NOMO-1 treated with dmso at 0.1 percent for 144 hours (cell line): Measurements from ENCODE around the gene CRYAA.

Experiments used
- DNase-seq: peaks from one replicate; lab custom pipeline; 2025; ENCODE audit not compliant: unreplicated experiment; lab: John Stamatoyannopoulos, UW

Gene CRYAA

DNA sequence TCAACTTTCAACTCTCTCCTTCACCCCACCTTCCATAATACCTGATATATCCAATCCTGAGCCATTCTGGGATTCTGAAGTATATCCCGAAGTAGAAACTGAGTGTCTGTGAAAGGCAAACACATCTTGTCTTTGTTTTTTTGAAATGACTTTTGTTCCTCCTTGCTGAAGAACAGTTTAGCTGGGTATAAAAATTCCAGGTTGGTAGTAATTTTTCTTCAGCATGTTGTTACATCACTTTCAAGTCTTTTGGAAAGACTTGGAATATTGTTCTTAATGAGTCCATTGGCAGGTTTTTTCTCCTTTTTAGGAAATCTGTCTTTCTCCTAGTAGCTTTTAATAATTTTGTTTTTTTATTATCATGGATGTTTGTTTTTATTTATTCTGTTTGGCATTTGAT is 32.7 kb downstream of the CRYAA start:
- DNase-seq = no peak

DNA sequence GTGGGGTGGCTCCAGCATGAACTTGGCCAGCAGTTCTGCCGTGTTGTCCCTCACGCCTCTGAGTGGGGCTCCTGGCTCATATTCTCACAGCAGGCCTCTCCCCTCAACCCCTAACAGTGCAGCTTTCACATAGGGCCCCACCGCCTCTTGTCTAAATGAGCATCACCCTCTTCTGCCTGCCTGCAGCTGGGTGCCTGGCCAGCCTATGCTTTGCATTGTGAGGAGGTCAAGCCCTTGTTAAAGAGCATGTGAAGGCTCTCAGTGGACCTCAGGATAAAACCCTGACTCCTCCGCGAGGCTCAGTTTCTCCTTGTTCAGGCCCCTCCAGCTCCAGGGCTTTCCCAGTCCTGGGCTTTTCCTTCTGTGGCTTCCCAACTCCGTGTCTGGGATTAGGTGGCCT is 34.8 kb downstream of the CRYAA start:
- no peak for DNase-seq

DNA sequence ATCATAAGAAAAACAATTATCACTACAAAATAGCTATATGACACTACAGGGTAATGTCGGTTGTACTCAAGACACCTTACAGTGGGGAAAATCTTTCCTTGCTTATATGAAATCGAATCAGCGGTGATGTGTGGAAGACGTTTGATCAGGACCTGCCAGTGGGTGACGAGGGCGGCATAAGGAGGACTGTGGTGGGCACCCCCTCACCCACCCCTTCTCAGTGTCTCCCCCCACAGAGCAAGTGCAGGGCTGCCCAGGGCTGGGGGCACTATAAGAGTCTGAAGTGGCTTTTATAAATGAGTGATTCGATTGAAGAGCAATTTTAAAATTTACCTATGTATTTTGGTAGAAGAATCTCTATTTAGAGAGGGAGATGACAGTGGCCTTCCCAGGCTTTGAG is 35.8 kb downstream of the CRYAA start:
- no peak for DNase-seq

DNA sequence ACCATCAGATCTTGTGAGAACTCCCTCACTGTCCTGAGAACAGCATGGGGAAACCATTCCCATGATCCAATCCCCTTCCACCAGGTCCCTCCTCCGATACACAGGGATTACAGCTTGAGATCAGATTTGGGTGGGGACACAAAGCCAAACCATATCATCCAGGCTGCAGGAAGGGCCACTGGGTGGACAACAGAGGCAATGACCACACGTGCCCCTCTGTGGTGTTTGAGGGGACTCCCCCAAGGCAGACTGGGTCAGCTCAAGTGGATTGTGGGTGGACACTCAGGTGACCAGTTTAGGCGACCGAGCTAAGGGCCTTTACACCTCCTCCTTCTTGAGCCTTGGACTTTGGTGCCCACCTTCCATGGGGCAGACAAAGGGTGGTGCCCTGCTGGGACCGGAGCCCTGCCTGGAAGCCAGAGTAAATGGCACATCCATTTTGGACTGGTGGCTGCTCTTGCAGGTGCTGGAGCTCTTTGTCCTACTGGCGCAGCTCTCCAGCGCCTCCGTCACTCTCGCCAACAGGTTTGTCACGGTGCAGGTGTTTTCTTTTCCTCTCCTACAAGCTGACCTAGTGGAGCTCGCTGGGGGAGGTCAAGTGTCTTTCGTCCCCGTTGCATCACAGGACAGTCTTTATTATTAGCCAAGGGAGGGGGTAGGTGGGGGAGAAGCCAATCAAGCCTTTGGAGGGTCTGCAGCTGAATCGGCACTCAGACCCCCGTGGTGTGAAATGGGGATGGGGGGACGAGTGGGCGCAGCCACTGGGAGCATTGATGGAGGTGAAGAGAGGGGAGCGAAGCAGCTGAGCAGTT is 37.6 kb downstream of the CRYAA start:
- no peak for DNase-seq

DNA sequence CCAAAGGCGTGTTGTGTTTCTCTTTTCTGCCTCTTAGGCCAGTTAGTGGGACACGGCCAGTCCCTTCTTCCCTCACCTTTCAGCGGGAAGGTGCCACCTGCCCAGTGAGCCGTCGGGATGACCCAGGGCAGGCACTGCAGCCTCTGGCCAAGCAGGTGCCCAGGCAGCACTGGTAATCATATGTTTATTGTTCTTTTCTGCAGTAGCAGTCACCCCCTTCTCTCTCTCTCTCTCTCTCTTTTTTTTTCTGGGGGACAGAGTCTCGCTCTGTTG is 38.2 kb downstream of the CRYAA start:
- no peak for DNase-seq

DNA sequence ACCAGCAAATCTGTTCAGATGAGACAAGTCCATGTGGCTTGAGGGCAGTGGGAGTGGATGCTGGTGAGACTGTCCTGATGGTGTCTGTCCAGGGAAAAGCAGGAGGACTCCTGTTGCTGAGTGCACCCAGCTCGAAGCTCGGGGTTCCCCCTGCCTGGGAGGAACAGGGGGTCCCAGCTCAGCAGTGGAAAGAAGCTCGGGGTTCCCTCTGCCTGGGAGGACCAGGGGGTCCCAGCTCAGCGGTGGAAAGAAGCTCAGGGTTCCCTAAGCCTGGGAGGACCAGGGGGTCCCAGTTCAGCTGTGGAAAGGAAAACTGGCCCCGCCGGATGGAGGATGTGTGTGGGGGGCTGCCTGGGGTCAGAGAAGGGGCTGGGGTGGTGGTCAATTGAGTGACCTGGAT is 39.1 kb downstream of the CRYAA start:
- no peak for DNase-seq

DNA sequence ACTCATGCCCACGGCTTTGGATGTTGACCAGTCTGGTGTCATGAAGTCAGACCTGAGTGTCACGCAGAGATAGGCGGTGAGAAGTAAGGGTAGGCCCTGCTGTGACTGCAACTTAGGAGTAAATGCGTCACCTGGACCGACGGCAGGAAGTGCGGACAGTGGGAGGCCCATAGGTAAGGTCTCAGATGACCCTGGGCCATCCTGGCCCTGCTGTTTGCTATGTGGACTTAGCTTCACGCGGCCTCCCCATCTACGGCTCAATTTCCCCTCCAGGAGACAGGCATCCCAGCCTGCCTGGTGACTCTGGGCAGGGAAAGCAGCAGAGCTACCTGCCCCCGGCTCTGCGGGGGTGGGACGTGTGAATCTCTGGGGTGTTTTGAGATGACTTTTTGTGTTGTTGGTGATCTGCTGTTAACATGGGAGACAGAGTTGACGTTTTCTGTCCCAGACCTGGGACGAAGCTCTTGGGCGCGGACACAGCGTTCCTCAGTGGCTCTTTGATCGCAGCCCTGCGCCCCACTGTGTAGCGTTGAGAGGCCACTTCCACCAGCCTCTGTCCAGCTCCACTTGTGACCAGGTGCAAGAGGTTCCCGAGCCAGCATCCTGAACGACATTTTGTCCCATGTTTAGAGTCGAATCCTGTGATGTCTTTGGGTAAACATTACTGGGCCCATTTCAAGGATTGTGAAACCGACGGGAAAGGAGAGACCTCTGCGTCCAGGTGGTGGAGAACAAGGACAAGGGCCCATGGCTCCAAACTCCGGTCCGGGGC is 39.9 kb downstream of the CRYAA start:
- DNase-seq = no peak

DNA sequence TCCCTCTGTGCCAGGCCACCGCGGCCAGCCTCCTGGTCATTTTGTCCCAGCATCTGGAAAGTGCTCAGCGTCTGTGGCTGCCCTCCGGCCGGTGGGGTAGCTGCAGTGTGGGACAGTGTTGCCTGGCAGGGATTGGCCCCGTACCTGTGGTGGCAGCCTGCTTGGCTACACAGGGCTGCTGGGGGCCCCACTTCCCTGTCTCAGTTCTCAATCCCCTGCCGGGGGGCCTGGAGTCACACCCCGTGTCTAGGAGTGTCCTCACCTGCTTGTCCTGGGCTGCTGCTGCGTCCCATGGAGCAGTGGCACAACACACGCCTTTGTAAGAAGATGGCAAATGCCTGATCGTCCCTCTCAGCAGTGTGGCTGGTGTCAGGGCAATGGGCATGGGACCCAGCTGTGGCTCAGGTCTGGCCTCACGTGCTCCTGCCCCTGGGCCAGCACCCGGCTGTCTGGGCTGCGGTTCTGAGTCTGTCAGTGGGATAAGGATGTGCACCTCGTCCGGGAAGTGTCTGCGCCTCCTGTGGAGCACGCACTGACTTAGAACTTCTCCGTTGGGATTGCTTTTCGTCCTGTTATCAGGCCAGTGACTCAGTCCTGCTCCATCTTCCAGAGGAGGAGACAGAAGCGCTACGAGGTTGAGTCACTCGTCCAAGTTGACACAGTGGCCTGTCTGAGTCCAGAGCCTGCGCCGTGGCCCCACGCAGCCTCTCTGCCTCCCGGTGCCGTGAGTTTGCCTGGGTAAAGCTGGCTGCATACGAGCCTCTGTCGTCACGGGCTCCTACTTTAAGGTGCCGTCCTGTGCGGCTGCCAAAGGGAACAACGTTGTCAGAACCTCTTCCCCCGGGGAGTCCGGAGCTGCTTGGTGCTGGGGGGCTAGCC is 41.0 kb downstream of the CRYAA start:
- no peak for DNase-seq

DNA sequence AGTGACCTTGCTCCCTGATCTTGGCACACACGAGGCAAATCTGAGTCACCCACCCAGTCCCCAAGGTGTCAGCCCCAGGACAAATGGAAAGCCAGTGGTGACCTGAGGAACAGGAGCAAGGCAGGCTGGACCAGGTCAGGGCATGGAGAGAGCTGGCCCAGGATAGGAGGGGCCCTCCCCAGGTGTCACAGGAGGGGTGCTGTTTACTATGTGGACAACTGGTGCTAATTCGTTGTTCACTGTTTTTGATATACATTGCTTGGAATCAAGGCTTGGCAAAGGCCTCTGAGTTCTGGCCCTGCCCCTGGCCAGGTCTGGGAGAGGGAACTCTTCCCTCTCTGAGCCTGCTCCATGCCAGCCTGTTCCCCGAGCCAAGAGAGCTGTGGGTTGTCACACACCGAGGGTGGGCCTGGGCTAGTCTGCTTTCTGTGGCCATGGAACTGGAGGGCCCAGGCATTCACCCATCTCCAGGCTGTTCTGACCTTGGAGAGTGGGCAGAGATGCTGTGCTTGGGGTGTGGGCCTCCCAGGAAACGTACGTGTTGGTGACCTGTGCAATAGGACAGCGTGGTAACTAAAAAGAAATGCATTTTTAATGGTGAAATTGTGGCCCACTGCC is 41.8 kb downstream of the CRYAA start:
- no peak for DNase-seq

DNA sequence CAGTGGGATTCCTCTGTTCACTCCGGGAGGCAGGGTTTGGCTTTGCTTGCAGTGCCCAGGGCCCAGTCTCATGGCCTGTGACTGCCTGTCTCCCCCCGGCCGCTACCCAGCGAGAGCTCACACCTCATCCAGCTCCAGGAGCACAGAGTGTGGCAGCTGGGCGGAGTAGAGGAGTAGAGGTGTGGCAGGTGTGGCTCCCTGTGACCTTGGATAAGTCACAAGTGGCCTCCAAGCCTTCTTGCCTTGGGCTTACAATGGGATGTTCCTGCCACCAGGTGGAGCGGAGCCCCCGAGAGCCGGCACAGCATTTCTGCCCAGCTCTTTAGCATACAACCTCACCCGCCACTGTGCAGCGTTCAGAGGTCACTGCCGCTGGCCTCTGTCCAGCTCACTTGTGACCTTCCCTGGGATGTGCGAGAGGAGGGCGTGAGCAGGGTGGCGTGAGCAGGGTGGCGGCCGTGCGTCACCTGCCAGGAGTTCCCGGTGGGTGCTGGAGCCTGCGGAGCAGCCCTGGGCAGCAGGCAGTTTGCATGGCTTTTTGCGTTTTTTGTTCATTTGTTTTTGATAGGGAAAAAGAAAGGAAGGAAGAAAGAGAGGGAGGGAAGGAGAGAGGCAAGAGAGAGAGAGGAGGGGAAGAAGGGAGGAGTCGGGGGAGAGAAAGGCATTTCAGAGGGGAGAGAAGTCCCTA is 42.4 kb downstream of the CRYAA start:
- no peak for DNase-seq

DNA sequence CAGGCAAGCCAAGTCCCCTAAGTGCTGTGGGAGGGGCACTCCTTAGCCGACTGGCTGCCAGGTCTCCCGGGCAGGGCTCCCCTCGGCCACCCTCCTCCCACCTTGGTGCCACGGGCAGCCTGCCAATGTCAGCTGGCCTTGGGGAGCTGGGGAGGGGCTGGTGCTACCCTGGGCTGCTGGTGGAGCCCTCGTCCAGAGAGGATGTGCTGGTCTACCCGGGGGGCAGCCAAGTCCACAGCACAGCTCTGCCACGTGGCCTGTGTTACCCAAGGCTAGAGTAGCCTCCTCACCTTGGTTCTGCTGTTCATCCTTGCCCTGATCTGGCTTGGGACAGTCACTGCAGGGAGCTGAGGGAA is 42.9 kb downstream of the CRYAA start:
- DNase-seq = no peak
